Activated naive CD8-positive, alpha-beta T cell (primary cell): ENCODE data around the gene VIT.

Source experiments
- H3K27ac Mint-ChIP-seq: one replicate; pipeline ENCODE4 v1.8.0; 2021; ENCODE audit warnings: mixed read lengths
- H3K27me3 Mint-ChIP-seq: one replicate; pipeline ENCODE4 v1.8.0; 2021; ENCODE audit warnings: mixed read lengths
- H3K36me3 Mint-ChIP-seq: one replicate; pipeline ENCODE4 v1.8.0; 2021; ENCODE audit warnings: mixed read lengths
- H3K4me1 Mint-ChIP-seq: one replicate; pipeline ENCODE4 v1.8.0; 2021; ENCODE audit warnings: low read depth, mixed read lengths
- H3K4me3 Mint-ChIP-seq: one replicate; pipeline ENCODE4 v1.8.0; 2021; ENCODE audit warnings: mild to moderate bottlenecking, mixed read lengths
- H3K9me3 Mint-ChIP-seq: one replicate; pipeline ENCODE4 v1.8.0; 2021; ENCODE audit warnings: low read depth, mixed read lengths

VIT gene

GRCh38 chr2:36711741-36712314 lies 15.3 kb downstream of the VIT start:
- Mint-ChIP-seq H3K27ac (no peak overlapping the region), H3K36me3 (no peaks in the 10 kb centered on the region)

GRCh38 chr2:36713310-36713709 lies 16.8 kb downstream of the VIT start:
- Mint-ChIP-seq H3K4me3 (no peak overlapping the region), H3K4me1 (no peaks in the 10 kb centered on the region)

More at GRCh38 chr2:36711741-36712314, 15.3 kb downstream of the VIT start:
- Mint-ChIP-seq H3K4me1 (no peaks in the 10 kb centered on the region), H3K27me3 (peaks cover 4% of the 10 kb centered on the region), H3K9me3 (peaks cover 7% of the 10 kb centered on the region), H3K4me3 (no peak overlapping the region)

GRCh38 chr2:36716111-36716510 lies 19.6 kb downstream of the VIT start:
- Mint-ChIP-seq H3K4me1 (no peaks in the 10 kb centered on the region), H3K27me3 (peaks cover 4% of the 10 kb centered on the region), H3K27ac (no peak overlapping the region), H3K9me3 (peaks cover 2% of the 10 kb centered on the region), H3K36me3 (no peaks in the 10 kb centered on the region), H3K4me3 (no peak overlapping the region)

More at GRCh38 chr2:36713310-36713709, 16.8 kb downstream of the VIT start:
- Mint-ChIP-seq H3K9me3 (peaks cover 7% of the 10 kb centered on the region), H3K27ac (no peak overlapping the region), H3K36me3 (no peaks in the 10 kb centered on the region), H3K27me3 (peaks cover 7% of the 10 kb centered on the region)

DNA sequence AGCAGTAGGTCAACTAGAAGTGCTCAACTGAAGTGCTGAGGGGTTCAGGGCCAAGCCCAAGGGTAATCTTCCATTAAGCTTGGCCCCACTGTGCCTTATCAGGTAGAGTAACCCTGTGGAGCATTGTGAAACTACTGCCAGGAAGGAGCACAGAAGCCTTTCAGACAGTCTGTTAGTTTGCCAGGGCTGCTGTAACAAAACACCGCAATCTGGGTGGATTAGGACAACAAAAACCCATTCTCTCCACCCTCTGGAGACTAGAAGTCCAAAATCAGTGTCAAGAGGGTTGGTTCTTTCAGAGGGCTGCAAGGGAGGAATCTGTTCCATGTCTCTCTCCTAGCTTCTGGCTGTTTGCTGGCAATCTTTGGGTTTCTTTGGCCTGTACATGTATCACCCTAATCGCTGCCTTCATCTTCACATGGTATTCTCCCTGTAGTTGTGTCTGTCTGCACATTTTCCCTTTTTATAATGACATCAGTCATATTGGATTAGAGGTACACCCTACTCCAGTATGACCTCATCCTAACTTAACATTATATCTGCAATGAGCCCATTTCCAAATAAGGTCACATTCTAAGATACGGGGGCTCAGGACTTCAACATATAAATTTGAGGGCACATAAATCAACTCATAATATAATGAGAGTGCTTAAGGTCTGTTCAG lies 21.2 kb downstream of the VIT start:
- H3K27ac Mint-ChIP-seq = no peak overlapping the region
- peaks cover 3% of the 10 kb centered on the region for H3K27me3 Mint-ChIP-seq
- no peaks in the 10 kb centered on the region for H3K36me3 Mint-ChIP-seq
- H3K4me1 Mint-ChIP-seq = no peaks in the 10 kb centered on the region
- no peak overlapping the region for H3K4me3 Mint-ChIP-seq
- H3K9me3 Mint-ChIP-seq = no peaks in the 10 kb centered on the region

DNA sequence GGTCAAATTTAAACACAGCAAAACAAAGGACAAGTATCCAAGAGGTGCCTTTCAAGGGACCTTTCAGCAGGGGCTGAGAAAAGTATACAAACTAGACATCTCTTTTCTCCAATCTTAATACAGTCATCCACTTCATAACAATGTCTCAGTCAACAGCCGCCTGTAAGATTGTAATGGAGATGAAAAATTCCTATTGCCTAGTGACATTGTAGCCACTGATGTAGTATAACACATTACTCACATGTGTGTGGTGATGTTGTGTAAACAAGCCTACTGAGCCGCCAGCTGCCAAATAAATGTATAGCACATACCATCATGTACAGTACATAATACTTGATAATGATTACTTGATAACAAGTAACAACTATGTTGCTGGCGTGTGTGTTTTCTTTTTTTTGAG lies 31.0 kb downstream of the VIT start:
- Mint-ChIP-seq H3K36me3 (no peaks in the 10 kb centered on the region), H3K4me3 (no peak overlapping the region), H3K27me3 (peaks cover 2% of the 10 kb centered on the region), H3K9me3 (no peaks in the 10 kb centered on the region), H3K4me1 (no peaks in the 10 kb centered on the region), H3K27ac (no peak overlapping the region)

- no peaks in the 10 kb centered on the region for H3K9me3 Mint-ChIP-seq
- H3K4me1 Mint-ChIP-seq = no peaks in the 10 kb centered on the region
- H3K27me3 Mint-ChIP-seq = peaks cover 2% of the 10 kb centered on the region
- H3K27ac Mint-ChIP-seq = no peak overlapping the region
- H3K36me3 Mint-ChIP-seq = no peaks in the 10 kb centered on the region
- no peak overlapping the region for H3K4me3 Mint-ChIP-seq
Measured at GRCh38 chr2:36729067-36729466, 32.6 kb downstream of the VIT start.

GRCh38 chr2:36731941-36732672 lies 35.6 kb downstream of the VIT start:
- Mint-ChIP-seq H3K27ac (no peak overlapping the region), H3K36me3 (no peaks in the 10 kb centered on the region), H3K4me1 (no peaks in the 10 kb centered on the region), H3K27me3 (peaks cover 5% of the 10 kb centered on the region), H3K4me3 (no peak overlapping the region), H3K9me3 (no peaks in the 10 kb centered on the region)

- Mint-ChIP-seq H3K9me3 (no peaks in the 10 kb centered on the region), H3K27ac (no peak overlapping the region), H3K4me1 (no peaks in the 10 kb centered on the region), H3K27me3 (peaks cover 9% of the 10 kb centered on the region), H3K36me3 (no peaks in the 10 kb centered on the region), H3K4me3 (no peak overlapping the region)
Measured at GRCh38 chr2:36732673-36733036, 36.1 kb downstream of the VIT start.

DNA sequence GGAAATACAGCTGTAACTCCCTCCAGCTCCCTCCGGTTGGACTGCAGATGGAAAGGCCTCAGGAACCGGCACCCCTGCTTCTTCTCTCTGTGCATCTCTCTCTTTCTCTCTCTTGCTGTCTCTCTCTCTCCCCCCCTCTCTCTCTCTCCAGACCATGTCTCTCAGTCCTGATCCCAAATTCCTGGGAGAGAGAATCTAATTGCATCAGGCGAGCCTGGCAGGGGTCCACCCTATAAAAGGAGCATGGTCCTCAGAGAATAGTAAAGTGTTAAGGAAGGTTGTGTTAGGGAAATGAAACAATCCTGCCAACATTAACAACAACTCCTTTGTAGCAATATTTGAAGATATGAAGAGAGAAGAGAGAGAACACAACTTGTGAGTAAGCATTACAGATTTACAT lies 36.7 kb downstream of the VIT start:
- Mint-ChIP-seq H3K36me3 (no peaks in the 10 kb centered on the region), H3K9me3 (no peaks in the 10 kb centered on the region), H3K27me3 (peaks cover 9% of the 10 kb centered on the region), H3K4me1 (no peaks in the 10 kb centered on the region), H3K27ac (no peak overlapping the region), H3K4me3 (no peak overlapping the region)

- no peaks in the 10 kb centered on the region for H3K4me1 Mint-ChIP-seq
Measured at GRCh38 chr2:36734304-36734703, 37.8 kb downstream of the VIT start.

GRCh38 chr2:36737131-36737750 lies 40.7 kb downstream of the VIT start:
- Mint-ChIP-seq H3K4me1 (peaks cover 19% of the 10 kb centered on the region), H3K9me3 (no peaks in the 10 kb centered on the region), H3K36me3 (no peaks in the 10 kb centered on the region), H3K4me3 (no peak overlapping the region), H3K27me3 (peaks cover 25% of the 10 kb centered on the region), H3K27ac (no peak overlapping the region)

More at GRCh38 chr2:36734304-36734703, 37.8 kb downstream of the VIT start:
- Mint-ChIP-seq H3K9me3 (no peaks in the 10 kb centered on the region), H3K4me3 (no peak overlapping the region), H3K27ac (no peak overlapping the region), H3K27me3 (peaks cover 12% of the 10 kb centered on the region), H3K36me3 (no peaks in the 10 kb centered on the region)

GRCh38 chr2:36740061-36740460 lies 43.6 kb downstream of the VIT start:
- Mint-ChIP-seq H3K4me1 (peaks cover 19% of the 10 kb centered on the region), H3K4me3 (no peak overlapping the region), H3K27me3 (peaks cover 34% of the 10 kb centered on the region), H3K9me3 (peaks cover 11% of the 10 kb centered on the region), H3K27ac (no peak overlapping the region), H3K36me3 (no peaks in the 10 kb centered on the region)

GRCh38 chr2:36741188-36741837 lies 44.8 kb downstream of the VIT start:
- H3K27me3 Mint-ChIP-seq = peaks cover 36% of the 10 kb centered on the region
- H3K4me3 Mint-ChIP-seq = no peak overlapping the region
- no peaks in the 10 kb centered on the region for H3K36me3 Mint-ChIP-seq
- H3K9me3 Mint-ChIP-seq = peaks cover 11% of the 10 kb centered on the region
- H3K27ac Mint-ChIP-seq = no peak overlapping the region
- H3K4me1 Mint-ChIP-seq = peaks cover 19% of the 10 kb centered on the region

- Mint-ChIP-seq H3K27ac (no peak overlapping the region), H3K4me3 (no peak overlapping the region), H3K9me3 (peaks cover 11% of the 10 kb centered on the region), H3K27me3 (peaks cover 33% of the 10 kb centered on the region), H3K36me3 (no peaks in the 10 kb centered on the region), H3K4me1 (peaks cover 19% of the 10 kb centered on the region)
Measured at GRCh38 chr2:36743954-36744353, 47.4 kb downstream of the VIT start.

GRCh38 chr2:36748166-36748565 lies 51.7 kb downstream of the VIT start:
- no peak overlapping the region for H3K27ac Mint-ChIP-seq
- peaks cover 28% of the 10 kb centered on the region for H3K27me3 Mint-ChIP-seq
- no peaks in the 10 kb centered on the region for H3K4me1 Mint-ChIP-seq
- H3K9me3 Mint-ChIP-seq = peaks cover 11% of the 10 kb centered on the region
- no peaks in the 10 kb centered on the region for H3K36me3 Mint-ChIP-seq
- no peak overlapping the region for H3K4me3 Mint-ChIP-seq
